ENCODE measurements around the gene LTK.

LTK gene

DNA sequence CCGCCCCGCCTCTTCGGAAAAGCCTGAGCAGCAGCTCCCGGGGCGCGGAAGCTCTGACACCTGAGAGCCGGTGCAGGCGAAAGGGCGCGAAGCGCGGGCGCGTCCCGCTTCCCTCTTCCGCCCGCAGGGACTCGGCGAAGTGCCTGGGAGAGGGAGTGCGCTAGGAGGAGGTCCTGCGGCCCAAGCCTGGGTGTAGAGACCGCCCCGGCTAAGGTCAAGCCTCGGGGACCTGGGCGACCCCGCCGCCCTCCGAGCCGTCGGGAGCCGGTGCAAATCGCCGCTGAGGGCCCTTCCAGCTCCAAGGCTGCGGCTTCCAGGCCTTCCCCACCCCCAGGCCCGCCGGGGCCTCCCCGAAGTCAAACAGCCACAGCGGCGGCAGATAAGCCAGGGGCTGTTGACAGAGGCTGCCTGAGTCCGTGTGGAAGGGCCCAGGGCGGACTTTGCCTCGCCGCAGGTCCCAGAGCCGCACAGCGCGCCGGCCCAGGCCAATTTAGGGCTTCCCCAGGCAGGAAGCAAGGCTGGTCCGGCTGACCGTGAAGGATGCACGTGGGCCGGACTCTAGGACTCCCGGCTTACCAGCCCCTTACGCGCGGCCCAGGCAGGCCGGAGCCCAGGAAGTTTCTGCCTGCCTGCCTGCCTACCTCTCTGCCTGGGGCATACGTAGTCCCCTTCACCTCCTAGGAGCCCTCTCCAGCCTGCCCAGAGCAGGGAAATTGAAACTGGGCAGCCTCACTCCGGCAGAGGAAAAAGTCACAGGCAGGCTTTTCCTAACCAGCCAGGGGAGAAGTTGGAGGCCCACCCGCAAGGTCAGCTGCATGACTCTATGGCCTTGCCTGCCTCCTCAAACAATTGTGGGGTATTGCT, 17.7 kb downstream of the LTK start:
- no peak for DNase-seq

- peak in 1 of 4 experiments; percentile 15 for DNase-seq
These were observed 18.5 kb downstream of the LTK start for GRCh38 chr15:41494922-41495735.

GRCh38 chr15:41494190-41494921, 19.3 kb downstream of the LTK start:
- DNase-seq, result no peak

GRCh38 chr15:41493902-41494189, 19.8 kb downstream of the LTK start:
- DNase-seq, result no peak

DNA sequence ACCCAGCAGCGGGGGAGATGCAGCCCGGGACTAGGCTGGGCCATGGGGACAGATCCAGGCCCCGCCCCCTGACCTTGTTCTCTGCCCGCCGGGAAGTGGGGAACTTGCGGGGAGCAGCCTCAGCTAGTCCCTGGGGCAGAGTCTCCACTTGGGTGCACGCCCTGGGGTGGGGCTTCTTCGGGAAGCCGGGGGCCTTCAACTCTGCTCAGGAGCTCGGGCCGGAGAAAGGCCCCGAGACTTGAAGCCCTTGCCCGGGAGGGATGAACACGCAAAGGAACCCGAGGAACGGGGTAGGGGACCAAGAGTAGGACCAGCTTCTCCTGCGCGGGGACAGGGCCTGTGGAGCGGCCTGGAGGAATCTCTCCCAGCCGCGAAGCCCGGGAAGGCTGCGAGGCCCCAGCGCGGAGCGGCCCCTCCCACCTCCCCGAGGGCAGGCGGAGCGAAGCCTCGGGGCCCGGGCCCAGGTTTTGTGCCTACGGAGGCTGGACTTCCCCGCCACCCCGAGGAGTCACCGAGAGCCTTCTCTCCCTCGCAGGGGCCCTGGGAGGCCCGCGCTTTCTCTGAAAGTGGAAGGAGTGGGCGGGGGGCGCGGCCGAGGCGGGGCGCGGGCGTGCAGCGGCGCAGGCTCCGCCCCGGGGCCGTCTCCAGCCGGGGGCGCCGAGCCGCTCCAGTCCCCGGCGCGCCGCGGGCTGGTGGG, 20.3 kb downstream of the LTK start, which contains the start of gene ITPKA:
Gene ITPKA, plus strand, starts transcription at position 670 of the 697 bp plus-strand sequence. CDS start 54 bp downstream, outside the sequence.
- DNase-seq, result peak; percentile 22 to 84 (median 60)

GRCh38 chr15:41492597-41493204, 20.9 kb downstream of the LTK start:
- DNase-seq, result no peak

DNA sequence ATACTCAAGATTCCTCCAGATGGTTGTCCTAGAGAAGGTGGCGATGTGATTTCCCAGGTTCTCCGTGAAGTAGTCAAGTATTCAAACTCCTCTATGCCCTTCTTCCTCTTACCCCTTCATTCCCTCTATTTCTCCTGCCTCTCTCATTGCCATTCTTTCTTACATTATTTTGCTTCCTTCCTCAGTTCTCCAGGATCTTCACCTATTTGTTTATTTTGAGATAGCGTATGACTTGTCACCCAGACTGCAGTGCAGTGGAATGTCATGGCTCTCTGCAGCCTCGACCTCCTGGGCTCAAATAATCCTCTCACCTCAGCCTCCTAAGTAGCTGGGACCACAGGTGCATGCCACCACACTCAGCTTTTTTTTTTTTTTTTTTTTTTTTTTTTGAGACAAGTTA, 21.7 kb downstream of the LTK start:
- DNase-seq, result no peak

DNA sequence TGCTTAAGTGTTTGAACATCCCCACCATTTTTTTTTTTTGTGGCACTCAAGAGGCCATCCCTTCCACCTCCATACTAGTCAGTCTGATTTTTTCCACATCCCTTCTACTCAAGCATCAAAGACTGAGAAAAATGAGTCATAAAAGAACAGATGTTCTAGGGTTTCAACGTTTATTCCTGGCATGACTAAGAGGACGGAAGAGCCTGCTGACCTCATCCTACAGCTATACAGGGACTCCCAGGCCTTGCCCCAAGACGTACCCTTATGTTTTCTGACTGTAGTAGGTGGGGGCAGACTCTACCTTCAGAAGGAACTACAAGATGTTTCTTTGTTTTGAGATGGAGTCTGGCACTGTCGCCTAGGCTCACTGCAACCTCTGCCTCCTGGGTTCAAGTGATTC, 23.3 kb downstream of the LTK start:
- no peak for DNase-seq

DNA sequence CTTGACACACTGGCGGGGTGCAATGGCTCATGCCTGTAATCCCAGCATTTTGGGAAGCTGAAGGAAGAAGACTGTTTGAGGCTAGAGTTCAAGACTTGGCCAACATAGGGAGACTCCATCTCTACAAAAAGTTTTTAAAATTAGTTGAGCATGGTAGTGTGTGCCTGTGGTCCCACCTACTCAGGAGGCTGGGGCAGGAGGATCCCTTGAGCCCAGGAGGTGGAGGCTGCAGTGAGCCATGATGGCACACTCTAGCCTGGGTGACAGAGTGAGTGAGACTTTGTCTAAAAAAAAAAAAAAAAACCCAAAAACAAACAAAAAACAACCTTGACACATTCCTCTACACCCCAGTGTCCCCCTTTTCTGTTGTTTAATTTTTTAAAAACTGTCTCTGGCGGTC, 24.0 kb downstream of the LTK start:
- no peak for DNase-seq

DNA sequence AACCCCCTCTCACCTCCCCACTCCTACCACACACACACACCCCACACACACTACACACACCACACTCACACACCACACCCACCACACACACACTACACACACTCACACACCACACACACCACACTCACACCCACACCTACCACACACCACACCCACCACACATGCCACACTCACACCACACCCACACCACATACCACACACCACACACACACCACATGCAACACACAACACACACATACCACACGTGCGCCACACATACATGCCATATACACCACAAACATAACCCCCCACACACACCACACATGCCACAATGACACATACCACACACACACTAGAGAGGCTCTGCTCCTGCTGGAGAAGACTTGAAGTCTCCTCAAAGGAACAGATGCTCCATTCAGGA, 25.8 kb downstream of the LTK start:
- no peak for DNase-seq

- no peak for DNase-seq
These were observed 26.2 kb downstream of the LTK start for GRCh38 chr15:41487381-41487780.

GRCh38 chr15:41486286-41486685, 27.3 kb downstream of the LTK start:
- DNase-seq, result no peak

DNA sequence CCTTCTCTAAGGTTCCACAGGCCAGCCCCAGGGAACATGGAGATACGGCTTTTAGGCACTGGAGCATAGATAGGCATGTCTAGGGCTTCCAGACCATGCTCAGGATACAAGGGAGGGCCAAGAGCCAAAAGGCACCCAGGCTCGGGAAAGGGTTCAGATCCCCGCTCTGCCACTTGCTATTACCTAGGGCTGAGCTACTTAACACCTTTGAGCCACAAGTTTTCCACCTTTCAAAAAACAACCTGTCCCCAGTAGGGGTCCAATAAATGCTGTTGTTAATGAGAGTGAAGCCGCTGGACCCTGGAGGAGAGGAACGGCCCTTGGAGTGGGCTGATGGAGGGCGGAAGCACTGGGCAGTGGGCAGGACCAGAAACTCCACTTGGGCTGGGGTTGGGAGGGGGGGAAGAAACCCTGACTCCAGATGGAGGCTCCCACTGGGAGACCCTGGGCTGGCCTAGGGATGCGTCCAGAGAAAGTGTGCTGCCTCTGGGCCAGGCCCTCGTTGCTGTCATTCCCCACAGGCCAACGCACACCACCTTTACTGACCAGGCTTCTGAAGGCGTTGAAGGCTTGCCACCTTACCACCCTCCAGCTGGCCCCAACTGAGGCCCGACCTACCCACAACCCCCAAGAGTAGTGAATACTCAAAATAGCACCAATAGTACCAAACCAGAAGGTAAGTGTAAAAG, 28.5 kb downstream of the LTK start:
- DNase-seq, result no peak

DNA sequence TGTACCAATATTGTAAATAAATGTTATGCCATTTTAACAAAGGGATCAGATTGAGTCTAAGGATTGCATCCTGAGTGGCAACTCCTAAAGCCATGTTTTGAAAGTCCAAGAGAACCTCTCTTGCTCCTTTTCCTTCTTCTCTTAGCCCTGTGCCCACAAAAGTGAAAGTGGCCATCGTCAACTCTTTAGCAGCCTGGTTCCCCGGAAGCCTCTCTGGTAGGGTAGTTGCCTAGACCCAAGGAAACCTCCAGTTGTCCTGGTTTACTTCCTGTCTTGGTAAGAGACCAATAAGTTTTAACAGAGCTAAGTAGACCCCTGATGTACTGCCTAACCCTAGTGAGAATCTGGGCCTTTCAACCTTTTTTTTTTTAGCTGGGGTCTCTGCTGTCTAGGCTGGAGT, 30.1 kb downstream of the LTK start:
- no peak for DNase-seq

- DNase-seq, result no peak
These were observed 30.5 kb downstream of the LTK start for GRCh38 chr15:41483115-41483514.

GRCh38 chr15:41482110-41482877, 31.3 kb downstream of the LTK start:
- DNase-seq, result no peak

DNA sequence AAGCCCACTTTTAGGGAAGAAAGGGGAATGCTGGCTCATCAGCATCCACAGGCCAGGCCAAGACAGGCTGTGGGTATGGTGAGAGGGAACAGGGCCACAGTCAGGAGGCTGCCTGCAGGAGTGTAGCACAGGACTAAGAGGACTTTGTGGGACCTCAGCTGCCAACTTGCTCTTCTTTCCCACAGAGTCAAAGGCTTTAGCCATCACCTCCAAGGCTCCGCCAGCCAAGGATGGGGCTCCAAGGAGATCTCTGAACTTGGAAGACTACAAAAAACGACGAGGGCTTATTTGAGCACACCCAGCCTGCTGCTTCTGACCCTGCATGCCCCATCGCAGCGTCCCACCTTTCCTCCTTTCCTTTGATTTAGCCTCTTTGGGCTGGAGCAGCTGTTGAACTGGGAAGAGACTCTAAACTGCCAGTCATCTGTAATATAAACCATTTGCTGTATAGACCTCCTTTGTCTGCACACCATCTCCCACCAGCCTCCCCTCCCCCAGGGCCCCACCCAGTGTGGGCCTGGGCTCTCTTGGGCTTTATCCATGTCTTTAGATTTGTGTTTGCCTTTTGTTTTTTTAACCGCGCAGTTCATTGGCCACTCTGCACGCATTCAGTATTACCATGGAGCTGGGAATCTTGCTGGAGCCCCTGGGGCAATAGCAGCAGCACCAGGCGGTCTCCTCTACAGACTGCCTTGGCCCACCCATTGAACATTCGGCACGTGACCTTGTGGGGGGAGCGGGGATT, 33.1 kb downstream of the LTK start:
- DNase-seq, result no peak

DNA sequence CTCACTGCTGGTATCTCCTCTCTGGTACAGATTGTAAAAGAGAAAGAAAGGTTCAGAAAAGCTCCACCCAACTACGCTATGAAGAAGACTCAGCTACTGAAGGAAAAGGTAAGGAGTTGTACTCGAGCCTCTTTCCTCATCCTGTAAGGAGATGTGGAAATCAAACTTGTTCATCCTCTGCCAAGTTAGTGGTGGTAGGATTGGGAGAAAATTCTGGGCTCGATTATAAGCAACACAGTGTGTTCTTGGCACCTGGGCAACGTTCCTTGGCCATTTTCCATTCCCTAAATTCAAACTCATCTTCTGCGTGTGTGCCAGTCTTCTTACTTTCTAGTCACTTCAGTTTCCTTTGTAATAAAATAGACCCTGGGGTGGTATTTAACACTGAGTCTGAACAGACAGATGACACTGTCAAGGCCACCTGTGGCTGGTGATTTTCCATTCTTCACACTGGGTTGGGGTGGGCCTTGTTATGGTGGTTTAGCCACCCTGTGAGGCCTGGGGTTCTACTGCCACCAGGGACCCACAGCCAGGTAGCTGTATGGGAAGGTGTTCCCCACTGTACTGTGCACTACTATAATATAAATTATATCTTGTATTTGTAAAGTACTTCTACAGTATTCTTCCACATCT, 37.1 kb downstream of the LTK start:
- DNase-seq, result no peak

- no peak for DNase-seq
These were observed 38.7 kb downstream of the LTK start for GRCh38 chr15:41474941-41475340.

- no peak for DNase-seq
These were observed 39.2 kb downstream of the LTK start for GRCh38 chr15:41474436-41474835.
